RWPE2 (cell line): ENCODE data around the gene LIMS2.

Experiments used
- ATAC-seq: fragments of 200-7000 bp; cut with Tn5 transposase; 3 replicates; pipeline ENCODE4 v1.9.1; 2021; ENCODE audit warnings: low read depth
- DNase-seq: peaks from one replicate; pipeline ENCODE4 v3.0.0-alpha.2; 2020; ENCODE audit warnings: low spot score
- H3K27ac ChIP-seq: fragments of 450-650 bp; 2 replicates; pipeline ENCODE4 v1.5.1; 2017; ENCODE audit warnings: mild to moderate bottlenecking; ENCODE audit not compliant: poor library complexity, severe bottlenecking
- H3K27me3 ChIP-seq: fragments of 250-450 bp; sonication (Bioruptor Pico); 2 replicates; pipeline ENCODE4 v1.5.1; 2021; ENCODE audit warnings: mild to moderate bottlenecking, moderate library complexity; ENCODE audit not compliant: insufficient read depth, poor library complexity, severe bottlenecking
- H3K36me3 ChIP-seq: fragments of 250-450 bp; sonication (Bioruptor Pico); 2 replicates; pipeline ENCODE4 v1.5.1; 2020; ENCODE audit warnings: low read depth, mild to moderate bottlenecking, moderate library complexity
- H3K4me1 ChIP-seq: fragments of 250-450 bp; sonication (Bioruptor Pico); 2 replicates; pipeline ENCODE4 v1.5.1; 2021; ENCODE audit warnings: mild to moderate bottlenecking, moderate library complexity; ENCODE audit not compliant: insufficient read depth, poor library complexity, severe bottlenecking
- H3K4me3 ChIP-seq: fragments of 250-450 bp; sonication (Bioruptor Pico); 2 replicates; pipeline ENCODE4 v1.5.1; 2021; ENCODE audit warnings: mild to moderate bottlenecking, moderate library complexity; ENCODE audit not compliant: severe bottlenecking
- H3K9me3 ChIP-seq: fragments of 250-450 bp; sonication (Bioruptor Pico); 2 replicates; pipeline ENCODE4 v1.5.1; 2021; ENCODE audit warnings: mild to moderate bottlenecking, moderate library complexity; ENCODE audit not compliant: severe bottlenecking
- TF ChIP-seq, protein P1 (sequence below): fragments of 450-650 bp; IDR thresholded peaks from one replicate; pipeline ENCODE4 v1.5.1; 2017; ENCODE audit warnings: mild to moderate bottlenecking, moderate library complexity; ENCODE audit not compliant: poor library complexity, severe bottlenecking

The LIMS2 gene

DNA sequence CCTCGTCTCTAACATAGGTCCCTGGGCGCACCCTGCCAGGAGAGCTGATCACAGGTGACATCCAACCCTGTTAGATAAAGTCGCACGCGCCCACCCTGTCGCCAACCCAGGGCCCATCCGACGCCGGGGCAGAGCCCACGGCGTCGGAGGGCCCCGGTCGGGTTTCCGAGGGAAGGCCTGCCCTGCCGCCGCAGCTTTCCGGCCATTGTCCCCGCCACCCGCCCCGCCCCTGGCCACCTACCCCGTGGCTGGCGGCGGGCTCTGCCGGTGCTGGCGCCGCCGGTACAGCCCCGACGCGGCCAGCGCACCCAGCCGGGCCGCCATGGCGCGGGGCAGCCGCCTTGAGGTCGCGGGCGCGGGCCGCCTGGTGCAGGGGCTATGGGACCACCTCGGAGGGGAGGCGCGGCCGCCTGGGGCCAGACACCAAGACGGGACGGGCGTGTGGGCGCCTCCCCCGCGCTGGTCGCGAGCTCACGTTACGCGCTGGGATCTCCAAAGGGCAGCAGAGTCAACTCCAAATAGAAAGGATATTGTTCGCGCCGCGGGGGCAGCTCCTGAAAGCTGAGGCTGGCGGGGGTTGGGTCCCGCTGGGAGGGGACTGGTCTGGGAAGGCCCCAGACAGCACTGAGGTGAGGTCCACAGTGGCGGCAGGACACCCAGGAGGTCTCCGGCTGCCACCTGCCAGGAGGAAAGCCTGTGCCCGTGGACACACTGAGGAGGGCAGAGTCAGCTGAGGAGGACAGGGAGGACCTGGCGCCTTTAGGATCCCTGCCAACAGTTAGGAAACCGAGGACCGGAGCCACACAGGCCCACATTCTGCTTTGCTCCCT is 11.1 kb downstream of the LIMS2 start:
- Histone ChIP-seq H3K27ac (no peak overlapping the region), H3K4me1 (no peaks in the 10 kb centered on the region), H3K4me3 (no peak overlapping the region), H3K36me3 (no peaks in the 10 kb centered on the region), H3K9me3 (no peaks in the 10 kb centered on the region), H3K27me3 (peaks cover 10% of the 10 kb centered on the region)
- TF ChIP-seq, protein P1, sequence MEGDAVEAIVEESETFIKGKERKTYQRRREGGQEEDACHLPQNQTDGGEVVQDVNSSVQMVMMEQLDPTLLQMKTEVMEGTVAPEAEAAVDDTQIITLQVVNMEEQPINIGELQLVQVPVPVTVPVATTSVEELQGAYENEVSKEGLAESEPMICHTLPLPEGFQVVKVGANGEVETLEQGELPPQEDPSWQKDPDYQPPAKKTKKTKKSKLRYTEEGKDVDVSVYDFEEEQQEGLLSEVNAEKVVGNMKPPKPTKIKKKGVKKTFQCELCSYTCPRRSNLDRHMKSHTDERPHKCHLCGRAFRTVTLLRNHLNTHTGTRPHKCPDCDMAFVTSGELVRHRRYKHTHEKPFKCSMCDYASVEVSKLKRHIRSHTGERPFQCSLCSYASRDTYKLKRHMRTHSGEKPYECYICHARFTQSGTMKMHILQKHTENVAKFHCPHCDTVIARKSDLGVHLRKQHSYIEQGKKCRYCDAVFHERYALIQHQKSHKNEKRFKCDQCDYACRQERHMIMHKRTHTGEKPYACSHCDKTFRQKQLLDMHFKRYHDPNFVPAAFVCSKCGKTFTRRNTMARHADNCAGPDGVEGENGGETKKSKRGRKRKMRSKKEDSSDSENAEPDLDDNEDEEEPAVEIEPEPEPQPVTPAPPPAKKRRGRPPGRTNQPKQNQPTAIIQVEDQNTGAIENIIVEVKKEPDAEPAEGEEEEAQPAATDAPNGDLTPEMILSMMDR: no peak
- DNase-seq (peak; percentile 52), ATAC-seq (no peak)

DNA sequence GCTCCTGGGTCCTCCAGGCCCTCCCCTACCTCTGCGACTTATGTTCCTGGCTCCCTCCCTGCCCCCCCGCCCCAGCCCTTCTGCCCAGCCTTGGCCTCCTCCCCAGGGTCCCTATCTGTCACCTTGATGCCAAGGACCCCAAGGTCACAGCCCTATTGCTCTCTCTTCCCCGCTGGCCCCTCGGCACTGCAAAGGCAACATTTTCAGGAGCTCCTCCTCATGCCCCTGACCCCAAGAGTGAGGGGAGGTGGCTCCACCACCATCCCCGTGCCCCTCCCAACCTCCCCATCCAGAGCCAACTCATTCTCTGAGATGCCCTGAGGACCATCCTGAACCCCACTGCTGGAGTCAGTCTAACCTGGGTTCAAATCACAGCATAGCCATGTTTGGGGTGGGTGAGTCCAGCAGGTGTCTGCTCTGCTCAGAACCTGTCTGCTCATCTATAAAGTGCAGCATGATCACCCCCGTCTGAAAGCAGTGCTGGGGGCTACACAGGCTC is 11.7 kb downstream of the LIMS2 start:
- H3K27ac ChIP-seq: no peak overlapping the region
- peaks cover 10% of the 10 kb centered on the region for H3K27me3 ChIP-seq
- no peaks in the 10 kb centered on the region for H3K9me3 ChIP-seq
- H3K36me3 ChIP-seq: no peaks in the 10 kb centered on the region
- ATAC-seq (no peak), DNase-seq (peak; percentile 29)
- no peak overlapping the region for H3K4me3 ChIP-seq
- TF ChIP-seq, protein P1: no peak
- no peaks in the 10 kb centered on the region for H3K4me1 ChIP-seq

GRCh38 chr2:127662937-127663565 is 12.3 kb downstream of the LIMS2 start:
- no peak overlapping the region for H3K27ac ChIP-seq
- H3K4me3 ChIP-seq: no peak overlapping the region
- DNase-seq (peak; percentile 34), ATAC-seq (no peak)
- no peaks in the 10 kb centered on the region for H3K36me3 ChIP-seq
- no peaks in the 10 kb centered on the region for H3K4me1 ChIP-seq
- no peaks in the 10 kb centered on the region for H3K9me3 ChIP-seq
- peaks cover 10% of the 10 kb centered on the region for H3K27me3 ChIP-seq
- TF ChIP-seq, protein P1: no peak

DNA sequence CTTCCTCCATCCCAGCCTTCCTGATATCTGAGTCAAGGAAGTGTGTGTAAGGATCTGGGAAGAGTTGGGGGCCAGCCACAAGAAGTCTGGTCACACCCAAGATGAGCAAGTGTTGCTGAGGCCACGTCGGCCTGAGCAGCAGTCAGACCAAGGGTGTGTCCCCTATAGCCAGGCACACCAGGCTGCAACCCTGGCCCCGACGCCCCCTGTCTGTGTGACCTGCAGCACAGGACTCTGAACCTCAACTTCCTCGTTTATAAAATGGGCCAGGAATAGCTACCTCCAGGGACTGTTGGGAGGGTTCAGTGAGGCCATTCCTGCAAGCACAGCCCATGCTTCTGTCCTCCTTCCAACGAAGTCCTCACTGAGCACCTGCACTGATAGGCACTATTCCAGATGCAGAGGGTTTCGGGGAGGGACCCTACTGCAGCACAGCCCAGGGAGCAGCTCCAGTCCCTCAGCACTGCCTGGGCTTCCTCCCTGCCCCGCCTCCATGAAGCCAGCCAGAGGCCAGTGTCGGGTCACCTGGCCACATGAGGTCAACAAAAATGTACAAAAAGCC is 13.3 kb downstream of the LIMS2 start:
- H3K27ac ChIP-seq: no peak overlapping the region
- H3K4me3 ChIP-seq: no peak overlapping the region
- no peaks in the 10 kb centered on the region for H3K4me1 ChIP-seq
- H3K27me3 ChIP-seq: peaks cover 7% of the 10 kb centered on the region
- TF ChIP-seq, protein P1: no peak
- H3K9me3 ChIP-seq: no peaks in the 10 kb centered on the region
- no peak for ATAC-seq
- H3K36me3 ChIP-seq: no peaks in the 10 kb centered on the region
- peak; percentile 22 for DNase-seq
